GM18907 (cell line): ENCODE results near the gene PKNOX1.
"Not testable (repeated sequence)": the region's sequence is repeated elsewhere in the genome, so short reads cannot be mapped to it uniquely, and the experiment has no call there.

Experiments
- ATAC-seq: cut with Tn5 transposase; IDR thresholded peaks from one replicate; pipeline ENCODE4 v1.9.1; 2021; ENCODE audit warnings: mild to moderate bottlenecking, moderate library complexity; ENCODE audit not compliant: unreplicated experiment

PKNOX1 gene

DNA sequence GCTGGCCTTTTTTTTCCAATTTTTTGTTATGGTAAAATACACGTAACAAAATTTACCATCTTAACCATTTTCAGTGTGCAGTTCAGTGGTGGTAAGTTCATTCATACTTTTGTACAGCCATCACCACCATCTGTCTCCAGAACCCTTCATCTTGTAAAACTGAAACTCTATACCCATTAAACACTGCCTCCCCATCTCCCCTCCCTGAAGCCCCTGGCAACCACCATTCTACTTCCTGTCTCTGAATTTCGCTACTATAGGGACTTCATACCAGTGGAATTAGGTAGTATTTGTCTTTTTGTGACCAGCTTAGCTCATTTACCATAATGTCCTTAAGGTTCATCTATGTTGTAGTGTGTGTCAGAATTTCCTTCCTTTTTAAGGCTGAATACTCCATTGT, 8.7 kb downstream of the PKNOX1 start:
- no peak for ATAC-seq

DNA sequence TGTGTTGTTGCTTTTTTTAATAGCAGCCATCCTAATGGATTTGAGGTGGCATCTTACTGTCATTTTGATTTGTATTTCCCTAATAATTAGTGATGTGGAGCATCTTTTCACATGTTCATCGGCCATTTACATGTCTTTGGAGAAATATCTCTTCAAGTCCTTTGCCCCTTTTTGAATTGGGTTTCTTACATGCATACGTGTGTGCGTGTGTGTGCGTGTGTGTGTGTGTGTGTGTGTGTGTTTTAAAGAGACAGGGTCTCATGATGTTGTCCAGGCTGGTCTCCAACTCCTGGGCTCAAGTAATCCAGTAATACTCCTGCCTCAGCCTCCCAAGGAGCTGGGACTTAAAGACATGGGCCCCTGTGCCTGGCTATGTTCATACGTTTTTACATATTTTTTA, 9.5 kb downstream of the PKNOX1 start:
- no peak for ATAC-seq

- ATAC-seq = no peak
Observed at GRCh38 chr21:42986125-42986783, 11.9 kb downstream of the PKNOX1 start.

DNA sequence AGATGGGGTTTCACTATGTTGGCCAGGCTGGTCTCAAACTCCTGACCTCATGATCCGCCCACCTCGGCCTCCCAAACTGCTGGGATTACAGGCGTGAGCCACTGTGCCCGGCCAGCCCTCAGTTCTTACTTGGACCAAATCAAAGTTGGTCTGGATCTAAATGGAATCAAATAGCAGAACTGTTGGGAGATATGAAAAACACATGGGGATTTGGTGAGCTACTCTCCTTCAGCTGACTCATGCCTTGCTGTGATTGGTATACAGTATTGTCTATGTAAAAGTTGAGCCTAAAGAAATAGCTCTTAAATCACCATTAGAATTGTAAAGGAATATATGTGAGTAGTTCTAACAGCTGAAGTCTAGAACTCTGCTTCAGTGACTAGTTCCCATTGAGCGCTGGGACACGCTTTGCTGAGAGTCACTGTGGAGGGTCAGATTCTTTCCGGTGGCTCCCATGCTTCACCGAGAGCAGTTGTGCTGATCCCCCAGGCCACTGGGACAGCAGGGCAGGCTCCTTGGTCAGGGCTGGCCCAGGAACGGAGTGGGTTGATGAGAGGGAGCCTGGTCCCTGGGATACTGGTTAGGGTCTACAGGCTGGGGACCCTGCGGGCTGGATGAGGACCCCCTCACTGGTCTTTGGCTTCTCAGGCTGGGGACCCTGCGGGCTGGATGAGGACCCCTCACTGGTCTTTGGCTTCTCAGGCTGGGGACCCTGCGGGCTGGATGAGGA, 14.0 kb downstream of the PKNOX1 start:
- no peak for ATAC-seq

GRCh38 chr21:42989370-42989769, 15.0 kb downstream of the PKNOX1 start:
- not testable (repeated sequence) for ATAC-seq

GRCh38 chr21:42989816-42990650, 15.7 kb downstream of the PKNOX1 start:
- ATAC-seq = no peak

DNA sequence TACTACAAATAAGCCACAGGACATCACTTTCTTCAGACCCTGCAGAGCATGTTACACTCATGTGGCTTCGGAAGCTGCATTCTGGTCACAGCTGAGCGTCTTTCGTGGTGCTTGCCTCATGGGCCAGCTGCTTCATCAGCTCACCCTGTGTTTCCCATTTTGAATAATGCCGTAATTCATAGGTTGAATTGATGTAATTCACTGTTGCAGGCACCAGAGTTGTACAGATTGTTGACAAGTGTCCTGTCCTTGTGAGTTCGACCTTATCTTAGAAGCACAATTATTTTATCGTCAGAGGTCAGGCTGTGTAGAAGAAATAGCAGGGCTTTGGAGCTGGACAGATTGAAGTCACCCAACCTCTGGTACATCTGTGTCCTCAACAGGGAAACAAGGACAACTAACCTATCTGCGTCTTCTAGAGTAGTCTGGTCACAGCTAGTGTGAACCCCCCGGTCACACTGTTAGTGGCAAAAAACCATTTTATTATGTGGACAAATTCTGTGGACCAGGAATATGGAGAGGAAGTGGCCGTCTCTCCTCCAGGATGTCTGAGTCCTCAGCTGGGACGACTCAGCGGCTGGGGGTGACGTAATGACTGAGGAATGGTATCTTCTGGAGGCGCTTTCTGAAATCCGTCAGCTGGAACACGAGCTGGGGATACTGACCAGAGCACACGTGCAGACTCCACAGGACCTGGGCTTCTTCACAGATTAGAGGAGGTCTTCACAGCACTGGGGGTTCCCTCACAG, 17.8 kb downstream of the PKNOX1 start:
- no peak for ATAC-seq

DNA sequence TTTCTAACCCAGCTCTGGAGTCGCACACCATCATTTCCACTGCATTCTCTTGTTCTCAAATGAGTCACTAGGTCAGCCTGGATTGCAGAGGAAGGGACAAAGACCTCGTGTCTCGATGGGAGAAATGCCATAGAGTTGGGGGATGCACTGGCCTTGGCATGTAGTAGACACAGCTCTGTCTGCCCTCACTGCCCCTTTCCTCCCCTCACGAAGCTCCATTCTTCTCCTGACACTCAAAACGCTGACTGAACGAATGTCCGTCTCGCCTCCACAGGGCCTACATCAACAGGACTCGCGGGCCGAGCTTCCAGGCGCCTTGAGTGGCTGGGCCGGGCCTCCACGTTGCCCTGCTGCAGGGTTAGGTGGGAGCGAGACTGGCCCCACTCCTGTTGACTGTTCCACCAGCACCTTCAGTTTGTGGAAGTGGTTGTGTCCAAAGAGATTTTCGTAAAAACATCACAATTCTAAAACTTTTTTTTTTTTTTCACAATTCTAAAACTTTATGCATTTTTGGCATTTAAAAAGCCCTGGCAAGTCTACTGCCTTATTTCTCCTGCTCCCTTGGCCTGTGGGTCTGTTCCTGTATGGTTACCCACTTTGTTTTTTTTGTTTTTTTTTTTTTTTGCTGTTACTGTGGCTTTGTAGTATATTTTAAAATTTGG, 18.8 kb downstream of the PKNOX1 start:
- ATAC-seq = no peak

- ATAC-seq = no peak
Observed at GRCh38 chr21:42997053-42997452, 22.7 kb downstream of the PKNOX1 start.

GRCh38 chr21:42997983-42998382, 23.6 kb downstream of the PKNOX1 start:
- not testable (repeated sequence) for ATAC-seq

GRCh38 chr21:42999152-42999551, 24.8 kb downstream of the PKNOX1 start:
- not testable (repeated sequence) for ATAC-seq

DNA sequence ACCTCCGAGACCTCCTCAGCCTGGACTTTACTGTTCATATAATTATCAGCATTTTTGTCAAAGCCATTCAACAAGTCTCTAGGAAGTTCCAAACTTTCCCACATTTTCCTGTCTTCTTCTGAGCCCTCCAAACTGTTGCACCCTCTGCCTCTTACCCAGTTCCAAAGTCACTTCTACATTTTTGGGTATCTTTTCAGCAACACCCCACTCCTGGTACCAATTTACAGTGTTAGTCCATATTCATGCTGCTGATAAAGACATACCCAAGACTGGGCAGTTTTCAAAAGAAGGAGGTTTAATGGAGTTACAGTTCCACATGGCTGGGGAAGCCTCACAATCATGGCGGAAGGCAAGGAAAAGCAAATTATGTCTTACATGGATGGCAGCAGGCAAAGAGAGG, 25.7 kb downstream of the PKNOX1 start:
- ATAC-seq = not testable (repeated sequence)

DNA sequence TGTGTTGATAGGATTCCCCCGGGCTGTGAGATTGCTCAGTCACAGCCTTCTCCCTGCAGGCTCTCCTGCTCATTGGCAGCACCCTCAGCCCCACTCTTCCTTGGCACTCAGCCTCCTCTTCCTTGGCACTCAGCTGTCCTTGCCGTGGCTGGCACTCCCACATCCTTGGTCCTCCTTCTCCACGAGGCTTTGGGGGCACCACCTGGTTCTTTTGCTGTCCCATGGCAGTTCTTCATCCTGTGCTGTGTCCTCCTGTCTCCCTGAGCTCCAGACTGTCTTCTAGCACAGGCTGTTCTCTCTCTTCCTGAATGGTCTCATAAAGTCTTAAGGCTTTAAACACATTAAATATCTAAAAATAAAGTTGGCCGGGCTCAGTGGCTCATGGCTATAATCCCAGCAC, 27.0 kb downstream of the PKNOX1 start:
- no peak for ATAC-seq

DNA sequence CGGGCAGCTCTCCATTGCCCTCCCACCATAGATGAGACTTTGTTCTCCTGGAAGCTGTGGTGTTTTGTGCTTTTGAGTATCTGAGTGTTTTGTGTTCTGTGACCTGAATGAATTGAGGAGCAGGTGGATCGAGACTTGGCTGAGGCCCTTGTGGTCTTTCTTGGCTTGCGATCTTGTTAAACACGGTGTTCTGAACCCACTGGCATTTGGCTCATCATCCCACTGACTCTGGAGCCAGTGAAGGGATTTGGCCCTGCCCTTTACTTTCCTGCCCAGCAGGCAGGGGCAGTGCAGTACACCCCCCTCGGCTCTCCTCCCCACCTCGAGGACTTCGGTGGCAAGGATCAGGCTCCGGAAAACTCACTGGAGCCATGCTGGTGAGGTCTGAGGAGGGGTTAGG, 30.6 kb downstream of the PKNOX1 start:
- ATAC-seq = no peak

DNA sequence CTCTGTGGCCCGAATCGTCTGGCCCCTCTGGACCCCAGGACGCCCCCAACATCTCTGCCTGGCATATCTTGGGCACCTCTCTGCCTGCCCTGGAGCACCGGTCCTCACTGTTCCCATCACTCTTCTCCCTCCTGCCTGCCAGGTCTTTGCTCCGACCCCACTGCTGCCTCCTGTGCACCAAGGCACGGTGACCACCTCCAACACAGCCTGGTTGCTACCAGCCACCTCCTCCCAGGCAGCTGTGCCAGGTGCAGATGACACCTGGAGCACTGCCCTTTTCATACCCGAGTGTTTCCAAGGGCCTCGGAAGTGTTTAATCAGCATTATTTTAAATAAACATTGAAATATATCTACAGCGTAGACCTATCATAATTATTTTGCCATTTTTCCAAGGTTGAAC, 31.3 kb downstream of the PKNOX1 start:
- no peak for ATAC-seq

DNA sequence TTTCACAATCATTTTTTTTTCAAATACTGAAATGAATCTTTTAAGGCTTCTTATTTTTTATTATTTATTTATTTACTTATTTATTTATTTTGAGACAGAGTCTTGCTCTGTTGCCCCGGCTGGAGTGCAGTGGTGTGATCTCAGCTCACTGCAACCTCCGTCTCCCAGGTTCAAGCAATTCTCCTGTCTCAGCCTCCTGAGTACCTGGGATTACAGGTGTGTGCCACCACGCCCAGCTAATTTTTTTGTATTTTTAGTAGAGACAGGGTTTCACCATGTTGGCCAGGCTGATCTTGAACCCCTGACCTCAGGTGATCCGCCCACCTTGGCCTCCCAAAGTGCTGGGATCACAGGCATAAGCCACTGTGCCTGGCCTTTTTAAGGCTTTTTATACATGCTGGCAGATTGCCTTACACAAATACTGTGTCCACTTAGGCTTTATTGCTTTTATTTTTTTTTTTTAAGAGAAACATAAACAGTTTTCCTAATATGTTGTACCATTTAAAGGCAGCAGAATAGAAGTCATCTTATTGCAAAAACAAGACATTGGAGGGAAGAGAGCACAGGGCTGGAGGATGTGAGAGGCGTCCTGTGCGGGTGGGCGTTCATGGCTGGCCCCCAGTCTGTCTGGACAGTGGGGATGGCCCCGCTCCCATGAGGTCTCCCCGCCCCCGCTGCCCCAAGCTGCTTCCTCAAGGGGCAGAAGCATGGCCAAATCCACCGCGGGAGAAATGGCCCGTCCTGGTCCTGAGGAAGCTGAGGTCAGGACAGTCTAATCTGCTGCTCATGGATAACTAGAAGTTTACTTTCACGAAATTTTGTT, 31.9 kb downstream of the PKNOX1 start:
- not testable (repeated sequence) for ATAC-seq

- ATAC-seq = no peak
Observed at GRCh38 chr21:43006874-43007208, 32.5 kb downstream of the PKNOX1 start.

DNA sequence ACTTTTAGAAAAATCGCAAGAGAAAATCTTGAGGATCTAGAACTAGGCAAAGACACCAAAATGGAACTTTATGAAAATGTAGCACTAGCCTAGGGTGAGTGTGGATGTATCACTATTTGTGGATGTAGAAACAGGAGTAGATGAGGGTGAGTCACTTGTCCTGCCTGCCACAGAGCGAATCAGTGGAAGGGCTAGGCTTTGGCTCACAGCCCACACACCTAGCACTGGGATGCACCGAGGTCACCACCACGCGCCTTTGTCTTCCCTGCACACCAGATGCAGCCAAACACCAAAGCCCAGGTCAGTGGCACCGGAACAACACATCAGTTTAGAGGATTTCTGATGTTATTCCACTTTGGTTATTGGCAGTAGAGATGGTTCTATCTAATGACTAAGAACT, 38.2 kb downstream of the PKNOX1 start:
- ATAC-seq = no peak

DNA sequence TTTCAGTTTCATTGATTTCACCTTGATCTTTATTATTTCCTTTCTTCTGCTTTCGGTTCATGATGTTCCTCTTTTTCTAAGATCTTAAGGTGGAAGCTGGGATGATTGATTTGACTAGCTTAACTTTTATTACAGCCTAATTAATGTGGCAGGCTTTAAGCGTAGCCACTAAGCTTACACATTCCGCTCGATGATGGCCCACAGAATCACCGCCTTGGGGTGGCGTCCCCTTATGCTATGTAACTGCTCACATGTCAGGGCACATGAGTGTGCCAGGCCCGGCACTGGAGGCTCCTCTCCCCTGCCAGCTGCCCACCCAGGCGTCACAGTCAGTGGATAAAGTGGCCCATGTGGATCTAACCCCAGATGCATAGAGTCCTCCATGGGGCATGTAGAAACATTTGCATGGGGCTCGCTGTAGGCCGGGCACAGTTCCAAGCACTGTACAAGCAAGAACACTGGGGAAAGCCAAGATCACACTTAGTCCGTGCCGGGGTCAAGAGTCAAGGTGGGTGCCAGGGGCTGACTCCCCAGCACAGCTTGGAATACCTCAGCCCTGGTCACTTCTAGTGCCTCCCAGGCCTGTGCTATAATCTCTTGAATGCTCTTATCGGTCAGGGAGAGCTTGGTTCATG, 41.7 kb downstream of the PKNOX1 start:
- ATAC-seq = no peak
